Epithelial cell of proximal tubule (primary cell): ENCODE measurements around the gene TENM4. TPM values are rescaled to one million over a fixed set of nuclear protein-coding genes. Genes with fewer than 3 reads are reported as not detected.

Source experiments
- DNase-seq: peaks from one replicate; pipeline ENCODE4 v3.0.0-alpha.2; 2011; ENCODE audit warnings: low read depth
- H3K4me3 ChIP-seq: 2 replicates; pipeline ENCODE4 v1.5.1; 2011; ENCODE audit warnings: low read depth, mild to moderate bottlenecking, low read length
- CTCF ChIP-seq: conservative IDR thresholded peaks from 2 replicates; pipeline ENCODE4 v1.5.1; 2012; ENCODE audit warnings: low read depth, mild to moderate bottlenecking, low read length
- total RNA-seq: library from RNA; depleted of rRNA; stranded (reverse); fragments of >200 nt; gene quantifications from 2 replicates; pipeline ENCODE4 v1.2.3, GENCODE V29; 2015

Gene TENM4
- total RNA-seq, 1 donor from 2014 or later: 22.2 TPM

- DNase-seq: no peak
- TF ChIP-seq CTCF: no peak
- H3K4me3 ChIP-seq: no peak overlapping the region
Observed at GRCh38 chr11:79467761-79468160, 26.9 kb upstream of the TENM4 start.

DNA sequence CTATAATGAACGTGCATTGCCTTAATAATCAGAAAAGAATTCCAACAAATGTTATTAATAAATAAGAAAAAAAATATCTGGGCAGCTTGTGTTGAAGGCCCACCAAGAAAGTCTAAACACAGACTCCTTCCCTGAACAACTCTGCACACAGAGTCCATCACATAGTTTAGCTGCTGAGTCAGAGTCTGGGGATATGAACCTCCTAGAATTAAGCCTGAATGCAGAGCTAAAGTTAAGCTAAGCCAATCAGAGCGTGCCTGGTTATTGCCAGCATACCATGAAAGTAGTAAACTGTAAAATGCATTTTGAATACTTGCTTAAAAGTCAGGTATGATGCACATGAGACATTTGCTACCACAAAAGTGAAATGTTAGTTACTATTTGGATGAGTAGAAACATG lies 25.6 kb upstream of the TENM4 start:
- no peak overlapping the region for H3K4me3 ChIP-seq
- TF ChIP-seq CTCF: no peak
- DNase-seq: peak; percentile 33

- DNase-seq: no peak
- no peak overlapping the region for H3K4me3 ChIP-seq
- TF ChIP-seq CTCF: no peak
Observed at GRCh38 chr11:79465160-79465559, 24.3 kb upstream of the TENM4 start.

- no peak overlapping the region for H3K4me3 ChIP-seq
- no peak for DNase-seq
- no peak for TF ChIP-seq CTCF
Observed at GRCh38 chr11:79461666-79462645, 21.1 kb upstream of the TENM4 start.

DNA sequence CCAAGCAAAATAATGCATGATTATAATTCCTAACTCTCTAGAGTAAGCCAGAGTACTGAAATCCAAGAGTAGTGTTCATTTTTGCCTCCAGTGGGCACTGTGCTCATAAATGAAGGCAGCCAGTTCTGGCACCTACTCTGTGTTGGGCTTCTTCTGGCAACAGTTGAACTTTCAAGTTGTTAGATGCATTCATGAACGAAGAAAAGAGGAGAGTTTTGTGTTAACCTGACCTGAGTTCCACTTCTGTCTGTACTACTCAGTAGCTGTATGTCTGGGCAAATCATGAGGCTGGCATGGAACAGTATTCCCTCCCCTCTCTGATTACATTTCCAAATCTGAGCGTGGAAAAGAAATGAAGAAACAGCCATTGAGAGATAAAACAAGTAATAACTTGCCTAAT lies 20.3 kb upstream of the TENM4 start:
- H3K4me3 ChIP-seq: no peak overlapping the region
- TF ChIP-seq CTCF: peak; percentile 84
- DNase-seq: no peak

GRCh38 chr11:79458709-79459108 lies 17.9 kb upstream of the TENM4 start:
- no peak for TF ChIP-seq CTCF
- no peak for DNase-seq
- no peak overlapping the region for H3K4me3 ChIP-seq

- DNase-seq: no peak
- no peak overlapping the region for H3K4me3 ChIP-seq
- no peak for TF ChIP-seq CTCF
Observed at GRCh38 chr11:79456501-79456900, 15.7 kb upstream of the TENM4 start.
